Measurements from ENCODE around the gene CACNA1I. TPM values are rescaled to one million over a fixed set of nuclear protein-coding genes. Genes with fewer than 3 reads are reported as not detected.
"Not testable (repeated sequence)": the region's sequence is repeated elsewhere in the genome, so short reads cannot be mapped to it uniquely, and the experiment has no call there.

Gene CACNA1I
- total RNA-seq, 1 donor from 2014 or later = 0.05 TPM

- no peaks in the 10 kb centered on the region for H3K36me3 Mint-ChIP-seq (ENCODE audit: low read depth)
- intact Hi-C loops (cut with micrococcal nuclease) = no loop called here
- H3K9me3 Mint-ChIP-seq = no peaks in the 10 kb centered on the region
- no peak for DNase-seq
- no peak overlapping the region for H3K4me3 Mint-ChIP-seq
- no peaks in the 10 kb centered on the region for H3K4me1 Mint-ChIP-seq
- H3K27me3 Mint-ChIP-seq = peaks cover 19% of the 10 kb centered on the region
- no peak overlapping the region for H3K27ac Mint-ChIP-seq
These were observed 158.8 kb downstream of the CACNA1I start for GRCh38 chr22:39729141-39729934.

- DNase-seq = no peak
- H3K9me3 Mint-ChIP-seq = peaks cover 5% of the 10 kb centered on the region
- H3K4me3 Mint-ChIP-seq = no peak overlapping the region
- H3K27ac Mint-ChIP-seq = no peak overlapping the region
- intact Hi-C loops (cut with micrococcal nuclease) = no loop called here
- peaks cover 26% of the 10 kb centered on the region for H3K27me3 Mint-ChIP-seq
- no peaks in the 10 kb centered on the region for H3K36me3 Mint-ChIP-seq (ENCODE audit: low read depth)
- H3K4me1 Mint-ChIP-seq = no peaks in the 10 kb centered on the region
These were observed 160.9 kb downstream of the CACNA1I start for GRCh38 chr22:39731481-39731880.

GRCh38 chr22:39731881-39732555 lies 161.5 kb downstream of the CACNA1I start:
- no peak overlapping the region for H3K4me3 Mint-ChIP-seq
- DNase-seq = no peak
- peaks cover 5% of the 10 kb centered on the region for H3K9me3 Mint-ChIP-seq
- no peaks in the 10 kb centered on the region for H3K4me1 Mint-ChIP-seq
- no peaks in the 10 kb centered on the region for H3K36me3 Mint-ChIP-seq (ENCODE audit: low read depth)
- no peak overlapping the region for H3K27ac Mint-ChIP-seq
- intact Hi-C loops (cut with micrococcal nuclease) = no loop called here
- peaks cover 25% of the 10 kb centered on the region for H3K27me3 Mint-ChIP-seq

GRCh38 chr22:39732625-39733024 lies 162.1 kb downstream of the CACNA1I start:
- H3K4me1 Mint-ChIP-seq = no peaks in the 10 kb centered on the region
- no peak for DNase-seq
- no peaks in the 10 kb centered on the region for H3K36me3 Mint-ChIP-seq (ENCODE audit: low read depth)
- peaks cover 31% of the 10 kb centered on the region for H3K27me3 Mint-ChIP-seq
- H3K9me3 Mint-ChIP-seq = peaks cover 5% of the 10 kb centered on the region
- intact Hi-C loops (cut with micrococcal nuclease) = no loop called here
- H3K4me3 Mint-ChIP-seq = no peak overlapping the region
- H3K27ac Mint-ChIP-seq = no peak overlapping the region

DNA sequence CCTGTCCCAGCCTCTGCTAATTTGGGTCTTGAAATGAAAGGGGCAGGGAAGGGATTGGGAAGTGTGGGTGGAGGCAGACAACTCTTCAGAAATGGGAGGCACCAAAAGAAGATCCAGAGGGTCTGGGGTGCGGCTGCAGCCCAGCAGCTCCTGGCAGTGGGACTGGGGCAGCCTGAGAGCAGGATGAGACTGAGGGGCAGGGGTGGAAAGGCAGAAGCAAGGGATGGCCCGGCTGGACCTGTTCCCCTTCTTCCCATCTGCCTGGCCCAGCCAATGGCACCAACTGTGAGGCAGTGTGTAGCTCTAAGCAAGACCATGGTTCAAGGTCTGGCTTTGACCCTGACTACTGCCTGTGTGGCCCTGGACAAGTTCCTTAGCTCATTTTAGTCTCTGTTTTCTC lies 162.6 kb downstream of the CACNA1I start:
- H3K27ac Mint-ChIP-seq = no peak overlapping the region
- intact Hi-C loops (cut with micrococcal nuclease) = no loop called here
- no peak overlapping the region for H3K4me3 Mint-ChIP-seq
- no peaks in the 10 kb centered on the region for H3K4me1 Mint-ChIP-seq
- H3K9me3 Mint-ChIP-seq = peaks cover 5% of the 10 kb centered on the region
- H3K36me3 Mint-ChIP-seq (ENCODE audit: low read depth) = no peaks in the 10 kb centered on the region
- DNase-seq = no peak
- H3K27me3 Mint-ChIP-seq = peaks cover 35% of the 10 kb centered on the region

DNA sequence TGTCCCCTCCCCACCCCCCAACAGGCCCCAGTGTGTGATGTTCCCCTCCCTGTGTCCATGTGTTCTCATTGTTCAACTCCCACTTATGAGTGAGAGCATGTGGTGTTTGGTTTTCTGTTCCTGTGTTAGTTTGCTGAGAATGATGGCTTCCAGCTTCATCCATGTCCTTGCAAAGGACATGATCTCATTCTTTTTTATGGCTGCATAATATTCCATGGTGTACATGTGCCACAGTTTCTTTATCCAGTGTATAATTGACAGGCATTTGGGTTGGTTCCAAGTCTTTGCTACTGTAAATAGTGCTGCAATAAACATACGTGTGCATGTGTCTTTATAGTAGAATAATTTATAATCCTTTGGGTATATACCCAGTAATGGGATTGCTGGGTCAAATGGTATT lies 163.5 kb downstream of the CACNA1I start:
- H3K27me3 Mint-ChIP-seq = peaks cover 35% of the 10 kb centered on the region
- intact Hi-C loops (cut with micrococcal nuclease); H3K9me3 Mint-ChIP-seq; H3K4me1 Mint-ChIP-seq; H3K36me3 Mint-ChIP-seq (ENCODE audit: low read depth); DNase-seq; H3K4me3 Mint-ChIP-seq; H3K27ac Mint-ChIP-seq: not testable (repeated sequence)

- Mint-ChIP-seq H3K9me3 (peaks cover 9% of the 10 kb centered on the region), H3K27me3 (peaks cover 35% of the 10 kb centered on the region), H3K4me3 (no peak overlapping the region), H3K4me1 (no peaks in the 10 kb centered on the region), H3K36me3 (ENCODE audit: low read depth) (no peaks in the 10 kb centered on the region), H3K27ac (no peak overlapping the region)
- DNase-seq = no peak
- intact Hi-C loops (cut with micrococcal nuclease) = no loop called here
These were observed 164.3 kb downstream of the CACNA1I start for GRCh38 chr22:39734866-39735265.

- peaks cover 9% of the 10 kb centered on the region for H3K9me3 Mint-ChIP-seq
- no peaks in the 10 kb centered on the region for H3K4me1 Mint-ChIP-seq
- H3K27ac Mint-ChIP-seq = no peak overlapping the region
- no peaks in the 10 kb centered on the region for H3K36me3 Mint-ChIP-seq (ENCODE audit: low read depth)
- DNase-seq = no peak
- H3K4me3 Mint-ChIP-seq = no peak overlapping the region
- peaks cover 35% of the 10 kb centered on the region for H3K27me3 Mint-ChIP-seq
- intact Hi-C loops (cut with micrococcal nuclease) = no loop called here
These were observed 165.2 kb downstream of the CACNA1I start for GRCh38 chr22:39735776-39736175.

DNA sequence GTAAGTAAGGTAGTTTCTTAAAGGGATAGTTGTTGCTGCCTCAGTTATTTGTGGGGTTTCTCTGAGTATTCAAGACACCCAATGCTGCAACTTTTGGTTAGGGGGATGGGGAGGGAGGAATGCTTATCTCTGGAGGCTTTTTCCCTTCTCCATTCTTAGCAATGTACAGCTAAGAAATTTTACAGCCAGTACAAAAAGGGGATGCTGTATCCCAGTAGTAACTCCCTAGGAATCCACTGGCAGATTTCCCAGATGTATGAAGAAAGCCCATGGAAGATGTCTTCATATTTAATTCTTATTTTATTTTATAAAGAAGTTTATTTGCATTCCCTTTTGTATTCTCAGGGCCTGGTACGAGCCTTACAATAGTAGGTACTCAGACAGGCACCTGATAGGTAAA lies 168.2 kb downstream of the CACNA1I start:
- H3K36me3 Mint-ChIP-seq (ENCODE audit: low read depth) = no peaks in the 10 kb centered on the region
- peaks cover 9% of the 10 kb centered on the region for H3K9me3 Mint-ChIP-seq
- no peak overlapping the region for H3K27ac Mint-ChIP-seq
- H3K27me3 Mint-ChIP-seq = peaks cover 33% of the 10 kb centered on the region
- no peaks in the 10 kb centered on the region for H3K4me1 Mint-ChIP-seq
- intact Hi-C loops (cut with micrococcal nuclease) = no loop called here
- no peak for DNase-seq
- H3K4me3 Mint-ChIP-seq = no peak overlapping the region

Other genes with a start within 250 kb of the CACNA1I start
- not detected in 2 replicates for gene SYNGR1, start 220.8 kb upstream of the CACNA1I start, total RNA-seq
- 24.9 and 27.0 TPM in 2 replicates for gene TAB1, start 171.0 kb upstream of the CACNA1I start, total RNA-seq
- gene MGAT3, start 113.7 kb upstream of the CACNA1I start, total RNA-seq = 0.90 and 1.9 TPM in 2 replicates
- 53.7 and 54.8 TPM in 2 replicates for gene MIEF1, start 68.5 kb upstream of the CACNA1I start, total RNA-seq
- gene ATF4, start 50.2 kb upstream of the CACNA1I start, total RNA-seq = 392 and 393 TPM in 2 replicates
- 96.2 and 96.9 TPM in 2 replicates for gene RPS19BP1, start 38.0 kb upstream of the CACNA1I start, total RNA-seq